ENCODE results near the gene INHBB. TPM values are rescaled to one million over a fixed set of nuclear protein-coding genes. Genes with fewer than 3 reads are reported as not detected.

Gene INHBB
- total RNA-seq, 1 experiment from 2014 or later, result not detected

DNA sequence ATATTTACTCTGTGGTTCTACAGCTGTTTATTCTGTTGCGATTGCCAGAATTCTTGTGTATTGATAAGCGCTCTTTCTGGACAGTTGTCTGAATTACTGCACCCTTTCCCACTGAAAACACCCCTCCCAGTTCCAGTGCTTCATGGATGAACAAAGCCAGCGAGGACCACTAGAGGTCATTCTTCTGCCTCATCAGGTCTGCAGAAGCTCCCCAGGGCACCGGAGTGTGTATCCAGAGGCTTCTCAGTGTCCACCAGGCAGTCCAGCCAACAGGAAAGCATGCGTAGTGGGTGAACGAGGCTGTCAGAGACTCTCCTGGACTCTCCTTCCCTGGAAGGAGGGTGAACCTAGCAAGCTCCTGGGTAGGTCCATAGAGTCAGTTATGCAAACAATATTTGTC, 40.6 kb upstream of the INHBB start:
- no peaks in the 10 kb centered on the region for H3K36me3 Mint-ChIP-seq (ENCODE audit: insufficient read depth, unreplicated experiment)
- CTCF ChIA-PET, result no interaction called here
- no peaks in the 10 kb centered on the region for H3K9me3 Mint-ChIP-seq (ENCODE audit: low read depth, unreplicated experiment)
- intact Hi-C loops (cut with micrococcal nuclease; ENCODE audit: unreplicated experiment), result no loop called here
- no TSS peak for BruUV-seq (replicated peaks)
- no peaks in the 10 kb centered on the region for H3K4me1 Mint-ChIP-seq (ENCODE audit: low read depth, unreplicated experiment)
- H3K27ac Mint-ChIP-seq (ENCODE audit: unreplicated experiment), result no peak overlapping the region
- TF ChIP-seq, protein P1, sequence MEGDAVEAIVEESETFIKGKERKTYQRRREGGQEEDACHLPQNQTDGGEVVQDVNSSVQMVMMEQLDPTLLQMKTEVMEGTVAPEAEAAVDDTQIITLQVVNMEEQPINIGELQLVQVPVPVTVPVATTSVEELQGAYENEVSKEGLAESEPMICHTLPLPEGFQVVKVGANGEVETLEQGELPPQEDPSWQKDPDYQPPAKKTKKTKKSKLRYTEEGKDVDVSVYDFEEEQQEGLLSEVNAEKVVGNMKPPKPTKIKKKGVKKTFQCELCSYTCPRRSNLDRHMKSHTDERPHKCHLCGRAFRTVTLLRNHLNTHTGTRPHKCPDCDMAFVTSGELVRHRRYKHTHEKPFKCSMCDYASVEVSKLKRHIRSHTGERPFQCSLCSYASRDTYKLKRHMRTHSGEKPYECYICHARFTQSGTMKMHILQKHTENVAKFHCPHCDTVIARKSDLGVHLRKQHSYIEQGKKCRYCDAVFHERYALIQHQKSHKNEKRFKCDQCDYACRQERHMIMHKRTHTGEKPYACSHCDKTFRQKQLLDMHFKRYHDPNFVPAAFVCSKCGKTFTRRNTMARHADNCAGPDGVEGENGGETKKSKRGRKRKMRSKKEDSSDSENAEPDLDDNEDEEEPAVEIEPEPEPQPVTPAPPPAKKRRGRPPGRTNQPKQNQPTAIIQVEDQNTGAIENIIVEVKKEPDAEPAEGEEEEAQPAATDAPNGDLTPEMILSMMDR (IDR thresholded peaks at IDR 0.05; ENCODE audit: unreplicated experiment), result no peak
- no peak overlapping the region for H3K4me3 Mint-ChIP-seq (ENCODE audit: low read depth, unreplicated experiment)
- DNase-seq, result no peak
- H3K27me3 Mint-ChIP-seq (ENCODE audit: unreplicated experiment), result no peaks in the 10 kb centered on the region

DNA sequence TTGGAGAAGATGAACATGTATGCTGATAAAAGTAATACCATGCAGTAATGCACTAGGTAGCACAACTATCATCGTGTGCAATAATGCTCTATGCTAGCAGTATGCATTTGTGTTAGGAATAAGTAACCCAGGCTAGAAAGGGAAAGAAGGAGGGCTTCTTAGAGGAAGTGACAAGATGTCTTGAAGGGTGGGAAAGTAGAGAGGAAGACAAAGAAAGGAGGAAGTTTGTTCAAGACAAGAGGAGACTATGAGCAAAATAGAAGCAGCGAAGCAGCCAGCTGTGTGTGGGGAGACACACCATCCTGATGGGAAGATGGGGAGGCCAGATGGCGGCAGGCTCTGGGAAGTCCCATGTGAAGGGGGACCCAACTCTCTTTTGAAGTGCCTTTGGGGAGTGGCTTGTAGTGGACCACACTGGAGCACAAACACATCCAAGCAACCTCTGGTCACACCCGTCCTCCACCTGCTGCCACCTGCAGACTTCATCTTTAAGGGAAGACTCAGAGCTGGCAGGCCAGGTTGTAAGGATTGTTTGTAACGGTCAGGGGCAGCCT, 39.9 kb upstream of the INHBB start:
- Mint-ChIP-seq H3K36me3 (ENCODE audit: insufficient read depth, unreplicated experiment) (no peaks in the 10 kb centered on the region), H3K4me3 (ENCODE audit: low read depth, unreplicated experiment) (no peak overlapping the region), H3K9me3 (ENCODE audit: low read depth, unreplicated experiment) (no peaks in the 10 kb centered on the region), H3K27me3 (ENCODE audit: unreplicated experiment) (no peaks in the 10 kb centered on the region), H3K27ac (ENCODE audit: unreplicated experiment) (no peak overlapping the region), H3K4me1 (ENCODE audit: low read depth, unreplicated experiment) (no peaks in the 10 kb centered on the region)
- no peak for DNase-seq
- BruUV-seq (replicated peaks), result no TSS peak
- CTCF ChIA-PET, result no interaction called here
- intact Hi-C loops (cut with micrococcal nuclease; ENCODE audit: unreplicated experiment), result no loop called here
- TF ChIP-seq, protein P1 (IDR thresholded peaks at IDR 0.05; ENCODE audit: unreplicated experiment), result no peak

DNA sequence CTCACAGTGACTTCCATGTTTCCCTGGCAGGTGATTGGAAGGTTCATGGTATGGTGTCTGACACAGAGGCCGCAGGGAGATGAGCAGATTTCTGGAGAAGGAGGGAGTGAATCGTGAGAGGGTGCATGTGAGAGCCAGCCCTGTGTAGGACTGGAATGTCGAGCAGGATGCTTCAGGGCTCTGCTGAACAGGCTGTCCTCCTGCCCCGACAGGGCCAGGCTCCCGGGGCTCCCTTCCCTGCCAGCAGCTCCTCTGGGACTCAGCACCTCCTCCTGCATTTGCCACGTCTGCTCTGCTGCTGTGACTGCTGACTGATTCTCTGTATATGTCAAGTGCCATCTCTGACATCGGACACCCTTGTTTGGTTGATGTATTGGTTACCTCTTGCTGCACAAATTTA, 38.5 kb upstream of the INHBB start:
- no peaks in the 10 kb centered on the region for H3K27me3 Mint-ChIP-seq (ENCODE audit: unreplicated experiment)
- H3K27ac Mint-ChIP-seq (ENCODE audit: unreplicated experiment), result no peak overlapping the region
- H3K36me3 Mint-ChIP-seq (ENCODE audit: insufficient read depth, unreplicated experiment), result no peaks in the 10 kb centered on the region
- CTCF ChIA-PET, result no interaction called here
- H3K4me1 Mint-ChIP-seq (ENCODE audit: low read depth, unreplicated experiment), result no peaks in the 10 kb centered on the region
- H3K9me3 Mint-ChIP-seq (ENCODE audit: low read depth, unreplicated experiment), result no peaks in the 10 kb centered on the region
- BruUV-seq (replicated peaks), result no TSS peak
- no peak overlapping the region for H3K4me3 Mint-ChIP-seq (ENCODE audit: low read depth, unreplicated experiment)
- DNase-seq, result no peak
- intact Hi-C loops (cut with micrococcal nuclease; ENCODE audit: unreplicated experiment), result no loop called here
- TF ChIP-seq, protein P1 (IDR thresholded peaks at IDR 0.05; ENCODE audit: unreplicated experiment), result no peak

DNA sequence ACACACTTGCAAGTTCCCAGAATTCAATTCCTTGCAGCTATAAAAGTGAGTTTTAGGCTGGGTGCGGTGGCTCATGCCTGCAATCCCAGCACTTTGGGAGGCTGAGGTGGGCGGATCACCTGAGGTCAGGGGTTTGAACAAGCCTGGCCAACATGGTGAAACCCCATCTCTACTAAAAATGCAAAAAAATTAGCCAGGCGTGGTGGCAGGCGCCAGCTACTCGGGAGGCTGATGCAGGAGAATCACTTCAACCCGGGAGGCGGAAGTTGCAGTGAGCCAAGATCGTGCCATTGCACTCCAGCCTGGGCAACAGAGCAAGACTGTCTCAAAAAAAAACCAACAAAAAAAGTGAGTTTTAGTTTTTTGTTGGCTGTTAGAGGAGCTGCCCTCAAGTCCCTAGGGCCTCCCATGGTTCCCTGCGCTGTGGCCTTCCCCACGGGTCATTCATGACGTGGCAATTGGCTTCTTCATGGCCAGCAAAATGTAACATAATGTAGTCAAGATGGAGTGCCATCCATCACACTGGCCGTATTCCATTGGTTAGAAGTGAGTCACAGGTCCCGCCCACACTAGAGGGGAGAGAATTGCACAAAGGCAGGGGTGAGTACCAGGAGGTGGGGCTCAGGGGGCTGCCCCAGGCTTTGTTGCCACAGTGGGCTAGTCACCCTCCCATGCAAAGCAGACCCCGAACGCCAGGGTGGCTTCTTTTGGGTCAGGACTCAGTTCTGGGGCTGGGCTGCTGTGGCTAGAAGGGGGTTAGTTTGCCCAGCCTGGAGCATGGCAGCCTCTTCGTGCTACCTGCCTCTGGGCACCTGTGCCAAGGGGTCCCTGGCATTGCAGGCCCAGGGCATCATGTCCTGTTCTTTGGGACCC, 37.7 kb upstream of the INHBB start:
- no TSS peak for BruUV-seq (replicated peaks)
- intact Hi-C loops (cut with micrococcal nuclease; ENCODE audit: unreplicated experiment), result no loop called here

More for the DNA sequence above, 37.7 kb upstream of the INHBB start:
- Mint-ChIP-seq H3K4me3 (ENCODE audit: low read depth, unreplicated experiment) (no peak overlapping the region), H3K36me3 (ENCODE audit: insufficient read depth, unreplicated experiment) (peaks cover 3% of the 10 kb centered on the region), H3K27me3 (ENCODE audit: unreplicated experiment) (no peaks in the 10 kb centered on the region), H3K4me1 (ENCODE audit: low read depth, unreplicated experiment) (peaks cover 1% of the 10 kb centered on the region), H3K27ac (ENCODE audit: unreplicated experiment) (no peak overlapping the region), H3K9me3 (ENCODE audit: low read depth, unreplicated experiment) (no peaks in the 10 kb centered on the region)
- DNase-seq, result no peak
- CTCF ChIA-PET, result no interaction called here
- TF ChIP-seq, protein P1 (IDR thresholded peaks at IDR 0.05; ENCODE audit: unreplicated experiment), result no peak

All from Calu3 (cell line).